Breast epithelium (tissue), 3 donors: ENCODE measurements around the gene MOGAT3.

Source experiments
- POLR2A ChIP-seq: fragments of 450-650 bp; IDR thresholded peaks from one replicate; pipeline ENCODE4 v1.6.1; 2016; ENCODE audit warnings: antibody characterized with exemption, mild to moderate bottlenecking, moderate library complexity
- POLR2AphosphoS5 ChIP-seq, 3 donors: sonication (generic); formaldehyde crosslinking; IDR thresholded peaks; one replicate each; pipeline ENCODE4 v1.6.1; 2017; ENCODE audit warnings: antibody characterized with exemption in 3 of 3
- TF ChIP-seq, protein P1 (sequence below), 3 donors: fragments of 450-650 bp; IDR thresholded peaks; one replicate each; pipeline ENCODE4 v1.5.1; 2016 to 2017; ENCODE audit warnings: antibody characterized with exemption in 3 of 3, mild to moderate bottlenecking in 3 of 3, moderate library complexity in 3 of 3

DNA sequence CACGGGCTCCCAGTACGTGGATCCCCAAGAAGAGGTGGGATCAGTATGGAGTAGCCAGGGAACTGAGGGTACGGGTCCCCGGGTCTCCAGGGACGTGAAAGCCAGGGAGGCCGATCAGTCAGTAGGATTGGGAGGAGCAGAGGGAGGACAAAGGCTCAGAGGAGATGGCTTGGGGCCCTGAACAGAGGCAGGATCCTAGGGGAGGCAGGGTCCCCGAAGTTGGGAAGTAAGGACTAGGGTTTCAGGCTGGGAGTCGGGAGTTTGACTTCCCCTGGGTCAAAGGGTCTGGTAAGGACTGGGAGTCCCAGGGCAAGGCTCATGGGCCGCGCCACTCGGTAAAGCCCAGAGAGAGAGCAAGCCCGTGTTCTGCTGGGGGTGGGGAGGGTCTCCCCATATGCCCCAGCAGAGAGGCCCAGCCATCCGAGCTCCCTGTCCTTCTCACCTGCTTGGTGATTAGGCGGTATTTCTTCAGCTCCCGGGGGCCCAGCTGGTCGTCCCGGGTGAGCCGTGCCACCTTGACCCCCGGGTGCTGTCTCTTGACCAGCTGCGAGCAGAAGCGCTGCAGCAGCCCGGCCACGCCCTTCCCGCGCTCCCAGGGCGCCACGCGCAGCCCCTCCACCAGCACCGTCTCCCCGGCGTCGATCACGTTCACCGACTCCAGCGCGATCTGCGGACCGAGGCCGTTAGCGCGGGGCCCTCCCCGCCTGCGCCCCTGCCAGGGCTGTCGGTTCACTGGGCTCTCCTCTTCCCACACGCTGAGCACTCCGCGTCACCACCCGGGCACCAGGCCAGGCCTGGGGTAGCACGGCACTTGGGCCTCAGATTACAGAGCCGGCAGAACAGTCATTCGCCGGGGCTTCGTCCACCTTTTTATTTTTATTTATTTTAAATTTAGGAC, 27.7 kb downstream of the MOGAT3 start:
- TF ChIP-seq POLR2A, result no peak
- TF ChIP-seq, protein P1, sequence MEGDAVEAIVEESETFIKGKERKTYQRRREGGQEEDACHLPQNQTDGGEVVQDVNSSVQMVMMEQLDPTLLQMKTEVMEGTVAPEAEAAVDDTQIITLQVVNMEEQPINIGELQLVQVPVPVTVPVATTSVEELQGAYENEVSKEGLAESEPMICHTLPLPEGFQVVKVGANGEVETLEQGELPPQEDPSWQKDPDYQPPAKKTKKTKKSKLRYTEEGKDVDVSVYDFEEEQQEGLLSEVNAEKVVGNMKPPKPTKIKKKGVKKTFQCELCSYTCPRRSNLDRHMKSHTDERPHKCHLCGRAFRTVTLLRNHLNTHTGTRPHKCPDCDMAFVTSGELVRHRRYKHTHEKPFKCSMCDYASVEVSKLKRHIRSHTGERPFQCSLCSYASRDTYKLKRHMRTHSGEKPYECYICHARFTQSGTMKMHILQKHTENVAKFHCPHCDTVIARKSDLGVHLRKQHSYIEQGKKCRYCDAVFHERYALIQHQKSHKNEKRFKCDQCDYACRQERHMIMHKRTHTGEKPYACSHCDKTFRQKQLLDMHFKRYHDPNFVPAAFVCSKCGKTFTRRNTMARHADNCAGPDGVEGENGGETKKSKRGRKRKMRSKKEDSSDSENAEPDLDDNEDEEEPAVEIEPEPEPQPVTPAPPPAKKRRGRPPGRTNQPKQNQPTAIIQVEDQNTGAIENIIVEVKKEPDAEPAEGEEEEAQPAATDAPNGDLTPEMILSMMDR (IDR thresholded peaks at IDR 0.05), result no peak
- TF ChIP-seq POLR2AphosphoS5 (IDR thresholded peaks at IDR 0.05), result no peak
